Calu3 (cell line): Measurements from ENCODE around the gene ZNF716. TPM values are rescaled to one million over a fixed set of nuclear protein-coding genes. Genes with fewer than 3 reads are reported as not detected.
"Not testable (repeated sequence)": the region's sequence is repeated elsewhere in the genome, so short reads cannot be mapped to it uniquely, and the experiment has no call there.

Experiments
- BruUV-seq: library from RNA; stranded (reverse); fragments of 400-500 nt; replicated peaks from 2 replicates; lab custom pipeline; 2021; lab: Mats Ljungman, UMichigan
- CTCF ChIA-PET: fragments of 300-600 bp; sonication (Branson Sonifier 250); formaldehyde crosslinking; loops from one replicate; lab custom pipeline; 2022; ENCODE audit warnings: antibody characterized with exemption; lab: Charles Lee
- DNase-seq: peaks from one replicate; pipeline ENCODE4 v3.0.0; 2022
- H3K27ac Mint-ChIP-seq: one replicate; pipeline ENCODE4 v1.8.0; 2022; ENCODE audit warnings: mixed read lengths; ENCODE audit not compliant: unreplicated experiment
- H3K27me3 Mint-ChIP-seq: one replicate; pipeline ENCODE4 v1.8.0; 2022; ENCODE audit warnings: mixed read lengths; ENCODE audit not compliant: unreplicated experiment
- H3K36me3 Mint-ChIP-seq: one replicate; pipeline ENCODE4 v1.8.0; 2022; ENCODE audit warnings: mild to moderate bottlenecking, moderate library complexity, mixed read lengths; ENCODE audit not compliant: insufficient read depth, unreplicated experiment
- H3K4me1 Mint-ChIP-seq: one replicate; pipeline ENCODE4 v1.8.0; 2022; ENCODE audit warnings: mild to moderate bottlenecking, low read depth, mixed read lengths; ENCODE audit not compliant: unreplicated experiment
- H3K4me3 Mint-ChIP-seq: one replicate; pipeline ENCODE4 v1.8.0; 2022; ENCODE audit warnings: mild to moderate bottlenecking, low read depth, moderate library complexity, mixed read lengths; ENCODE audit not compliant: unreplicated experiment
- H3K9me3 Mint-ChIP-seq: one replicate; pipeline ENCODE4 v1.8.0; 2022; ENCODE audit warnings: low read depth, mixed read lengths; ENCODE audit not compliant: unreplicated experiment
- intact Hi-C: fragments of 100-400 bp; cut with micrococcal nuclease; formaldehyde crosslinking; loops from one replicate; pipeline ENCODE4 v1.10.0; 2022; ENCODE audit not compliant: unreplicated experiment
- total RNA-seq: library from RNA; stranded (reverse); gene quantifications from 2 replicates; pipeline ENCODE4 v1.2.3, GENCODE V29; 2022
- TF ChIP-seq, protein P1 (sequence below): fragments of 200-600 bp; IDR thresholded peaks from one replicate; pipeline ENCODE4 v1.8.0; 2022; ENCODE audit warnings: antibody characterized with exemption; ENCODE audit not compliant: unreplicated experiment

The ZNF716 gene
- total RNA-seq, 1 experiment from 2014 or later, result not detected

DNA sequence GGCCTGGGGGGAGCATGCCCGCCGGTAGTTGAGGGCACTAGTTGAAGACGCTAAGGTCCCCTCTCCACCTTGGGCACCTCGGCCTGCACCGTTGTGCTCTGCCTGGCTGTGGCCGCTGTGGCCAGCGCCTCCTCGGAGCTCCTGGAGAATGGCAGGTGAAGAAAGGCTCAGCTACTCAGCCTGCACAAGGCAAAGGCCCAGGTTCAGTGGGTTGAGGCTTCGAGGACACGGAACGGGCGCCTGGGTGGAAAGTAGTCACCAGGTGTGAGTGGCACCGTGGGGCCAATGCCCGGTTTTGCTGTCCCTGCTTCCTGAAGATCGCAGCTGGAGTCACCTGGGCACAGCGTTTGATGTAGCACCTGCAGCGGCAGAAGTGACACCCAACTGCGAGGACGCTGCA is 12.4 kb upstream of the ZNF716 start:
- no peak for DNase-seq
- Mint-ChIP-seq H3K4me1 (no peaks in the 10 kb centered on the region), H3K27ac (no peak overlapping the region), H3K9me3 (peaks cover 15% of the 10 kb centered on the region), H3K36me3 (no peaks in the 10 kb centered on the region), H3K27me3 (no peaks in the 10 kb centered on the region), H3K4me3 (no peak overlapping the region)
- intact Hi-C loops, result no loop called here
- TF ChIP-seq, protein P1, sequence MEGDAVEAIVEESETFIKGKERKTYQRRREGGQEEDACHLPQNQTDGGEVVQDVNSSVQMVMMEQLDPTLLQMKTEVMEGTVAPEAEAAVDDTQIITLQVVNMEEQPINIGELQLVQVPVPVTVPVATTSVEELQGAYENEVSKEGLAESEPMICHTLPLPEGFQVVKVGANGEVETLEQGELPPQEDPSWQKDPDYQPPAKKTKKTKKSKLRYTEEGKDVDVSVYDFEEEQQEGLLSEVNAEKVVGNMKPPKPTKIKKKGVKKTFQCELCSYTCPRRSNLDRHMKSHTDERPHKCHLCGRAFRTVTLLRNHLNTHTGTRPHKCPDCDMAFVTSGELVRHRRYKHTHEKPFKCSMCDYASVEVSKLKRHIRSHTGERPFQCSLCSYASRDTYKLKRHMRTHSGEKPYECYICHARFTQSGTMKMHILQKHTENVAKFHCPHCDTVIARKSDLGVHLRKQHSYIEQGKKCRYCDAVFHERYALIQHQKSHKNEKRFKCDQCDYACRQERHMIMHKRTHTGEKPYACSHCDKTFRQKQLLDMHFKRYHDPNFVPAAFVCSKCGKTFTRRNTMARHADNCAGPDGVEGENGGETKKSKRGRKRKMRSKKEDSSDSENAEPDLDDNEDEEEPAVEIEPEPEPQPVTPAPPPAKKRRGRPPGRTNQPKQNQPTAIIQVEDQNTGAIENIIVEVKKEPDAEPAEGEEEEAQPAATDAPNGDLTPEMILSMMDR, result no peak
- BruUV-seq, result no TSS peak
- CTCF ChIA-PET, result no interaction called here

DNA sequence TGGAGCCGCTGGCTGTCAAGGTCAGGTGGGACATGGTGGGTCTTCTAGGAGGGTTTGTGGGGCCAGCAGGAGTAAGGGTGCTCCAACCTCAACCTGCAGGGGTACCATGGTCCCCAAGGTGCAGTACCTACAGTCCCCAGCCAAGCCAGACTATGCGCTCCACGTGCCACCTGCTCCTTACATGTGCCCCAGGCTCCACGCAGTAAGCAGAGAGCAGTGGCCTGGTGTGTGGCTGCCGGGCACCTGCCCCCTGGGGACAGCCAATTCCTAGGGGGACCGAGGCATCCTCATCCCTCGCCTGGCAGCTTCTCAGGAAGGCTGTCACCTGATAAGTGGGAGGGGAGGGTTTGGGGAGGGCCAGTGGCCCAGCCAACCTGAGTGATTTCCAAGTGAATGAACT is 11.7 kb upstream of the ZNF716 start:
- no TSS peak for BruUV-seq
- CTCF ChIA-PET, result no interaction called here

DNA sequence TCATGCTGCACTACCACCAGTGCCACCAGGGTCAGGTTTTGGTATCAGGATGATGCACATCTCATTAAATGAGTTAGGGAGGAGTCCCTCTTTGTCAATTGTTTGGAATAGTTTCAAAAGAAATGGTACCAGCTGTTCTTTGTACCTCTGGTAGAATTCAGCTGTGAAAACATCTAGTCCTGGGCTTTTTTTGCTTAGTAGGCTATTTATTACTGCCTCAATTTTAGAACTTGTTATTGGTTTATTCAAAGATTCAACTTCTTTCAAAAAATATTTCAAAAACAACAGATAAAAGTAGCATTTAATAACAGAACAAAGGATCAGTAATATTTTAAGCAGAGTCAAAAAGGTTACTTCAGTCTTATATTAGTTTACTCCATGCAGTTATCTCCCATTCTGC is 6.4 kb upstream of the ZNF716 start:
- Mint-ChIP-seq H3K9me3 (peaks cover 8% of the 10 kb centered on the region), H3K4me3 (no peak overlapping the region), H3K4me1 (no peaks in the 10 kb centered on the region), H3K27ac (no peak overlapping the region), H3K36me3 (no peaks in the 10 kb centered on the region), H3K27me3 (no peaks in the 10 kb centered on the region)
- TF ChIP-seq, protein P1, result no peak
- DNase-seq, result no peak
- CTCF ChIA-PET, result no interaction called here
- no TSS peak for BruUV-seq
- intact Hi-C loops, result no loop called here

More for the DNA sequence above, 11.7 kb upstream of the ZNF716 start:
- Mint-ChIP-seq H3K9me3 (peaks cover 10% of the 10 kb centered on the region), H3K27ac (no peak overlapping the region), H3K36me3 (no peaks in the 10 kb centered on the region), H3K4me1 (no peaks in the 10 kb centered on the region), H3K4me3 (no peak overlapping the region), H3K27me3 (no peaks in the 10 kb centered on the region)
- no peak for DNase-seq
- intact Hi-C loops, result no loop called here
- TF ChIP-seq, protein P1, result no peak

DNA sequence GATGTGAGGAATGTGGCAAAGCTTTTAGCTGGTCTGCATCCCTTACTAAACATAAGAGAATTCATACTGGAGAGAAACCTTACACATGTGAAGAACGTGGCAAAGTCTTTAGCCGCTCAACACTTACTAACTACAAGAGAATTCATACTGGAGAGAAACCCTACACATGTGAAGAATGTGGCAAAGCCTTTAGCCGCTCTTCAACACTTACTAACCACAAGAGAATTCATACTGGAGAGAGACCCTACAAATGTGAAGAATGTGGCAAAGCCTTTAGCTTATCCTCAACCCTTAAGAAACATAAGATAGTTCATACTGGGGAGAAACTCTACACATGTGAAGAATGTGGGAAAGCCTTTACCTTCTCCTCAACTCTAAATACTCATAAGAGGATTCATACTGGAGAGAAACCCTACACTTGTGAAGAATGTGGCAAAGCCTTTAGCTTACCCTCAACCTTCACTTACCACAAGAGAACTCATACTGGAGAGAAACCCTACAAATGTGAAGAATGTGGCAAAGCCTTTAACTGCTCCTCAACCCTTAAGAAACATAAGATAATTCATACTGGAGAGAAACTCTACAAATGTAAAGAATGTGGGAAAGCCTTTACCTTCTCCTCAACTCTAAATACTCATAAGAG is 19.3 kb downstream of the ZNF716 start:
- H3K27ac Mint-ChIP-seq, BruUV-seq, H3K36me3 Mint-ChIP-seq, CTCF ChIA-PET, H3K4me3 Mint-ChIP-seq, H3K27me3 Mint-ChIP-seq, DNase-seq, intact Hi-C loops, H3K4me1 Mint-ChIP-seq: not testable (repeated sequence)
- H3K9me3 Mint-ChIP-seq, result peaks cover 19% of the 10 kb centered on the region

DNA sequence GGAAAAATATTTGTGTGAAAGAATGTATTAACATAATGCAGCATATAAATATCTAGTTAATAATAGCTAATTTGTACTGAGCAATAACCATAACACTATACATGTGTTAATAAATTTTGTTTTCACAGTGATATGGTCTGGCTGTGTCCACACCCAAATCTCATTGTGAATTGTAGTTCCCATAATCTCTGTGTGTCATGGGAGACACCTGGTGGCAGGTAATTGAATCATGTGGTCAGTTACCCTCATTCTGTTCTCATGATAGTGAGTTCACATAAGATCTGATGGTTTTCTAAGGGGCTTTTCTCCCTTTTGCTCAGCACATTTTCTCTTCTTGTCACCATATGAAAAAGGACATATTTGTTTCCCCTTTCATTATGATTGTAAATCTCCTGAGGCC is 30.3 kb downstream of the ZNF716 start:
- H3K4me3 Mint-ChIP-seq, CTCF ChIA-PET, H3K4me1 Mint-ChIP-seq, H3K36me3 Mint-ChIP-seq, H3K9me3 Mint-ChIP-seq, intact Hi-C loops, DNase-seq, BruUV-seq, H3K27me3 Mint-ChIP-seq, H3K27ac Mint-ChIP-seq: not testable (repeated sequence)

DNA sequence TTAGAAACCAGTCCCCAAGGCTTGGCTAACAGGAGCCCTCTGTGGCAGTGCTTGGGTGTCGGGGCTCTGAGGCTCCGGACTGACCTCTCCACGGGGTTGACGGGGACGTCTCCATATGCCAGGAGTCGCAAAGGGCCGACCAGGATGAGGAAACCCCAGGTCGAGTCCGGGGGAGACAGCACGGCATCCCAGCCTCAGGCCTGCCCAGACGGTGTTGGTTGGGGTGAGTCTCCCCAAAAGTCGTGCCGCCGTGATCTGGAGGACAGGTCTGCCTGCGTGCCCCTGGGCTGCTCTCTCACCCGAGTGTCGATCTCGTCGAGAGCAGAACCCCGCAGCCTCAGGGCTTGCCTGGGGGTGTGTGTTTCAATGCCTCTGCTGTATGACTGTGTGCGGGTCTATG is 35.0 kb downstream of the ZNF716 start:
- BruUV-seq, H3K27ac Mint-ChIP-seq, H3K9me3 Mint-ChIP-seq, H3K4me3 Mint-ChIP-seq, DNase-seq, H3K36me3 Mint-ChIP-seq, H3K4me1 Mint-ChIP-seq, H3K27me3 Mint-ChIP-seq, CTCF ChIA-PET, intact Hi-C loops: not testable (repeated sequence)
